ENCODE results near the gene ZSWIM6. TPM values are rescaled to one million over a fixed set of nuclear protein-coding genes. Genes with fewer than 3 reads are reported as not detected.
A peak's percentile ranks its signal among the peaks of the same experiment; 100 is the strongest.

Gene ZSWIM6
- total RNA-seq, 1 donor from 2014 or later: 40.1 TPM

DNA sequence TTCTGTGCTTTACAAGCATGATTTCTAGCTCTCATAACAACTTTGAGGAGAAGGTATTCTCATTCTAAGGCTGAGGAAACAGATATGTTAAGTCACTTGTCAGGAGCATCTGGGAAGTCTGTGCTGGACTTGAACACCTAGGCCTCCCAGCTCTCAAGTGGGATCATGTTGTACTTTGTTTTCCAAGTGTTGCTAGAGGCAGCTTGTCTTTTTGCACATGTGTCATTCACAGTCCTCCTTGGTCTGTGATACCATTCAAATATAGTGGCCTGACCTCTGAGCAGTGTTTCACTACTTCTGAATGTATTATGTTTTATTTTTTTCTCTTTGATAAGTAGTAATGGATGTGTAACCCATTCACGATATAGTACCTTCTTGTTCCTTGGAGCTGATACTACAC lies 21.2 kb downstream of the ZSWIM6 start:
- no peak for FAIRE-seq
- H3K27ac Mint-ChIP-seq (ENCODE audit: unreplicated experiment): no peak overlapping the region

GRCh38 chr5:61354199-61354598 lies 22.1 kb downstream of the ZSWIM6 start:
- H3K27me3 ChIP-seq (ENCODE audit: insufficient read depth, low read length): no peaks in the 10 kb centered on the region
- peaks cover 93% of the 10 kb centered on the region for H4K20me1 ChIP-seq (ENCODE audit: insufficient read depth, low read length)
- H3K4me1 ChIP-seq (ENCODE audit: insufficient read depth, low read length): no peaks in the 10 kb centered on the region
- FAIRE-seq: no peak
- no peaks in the 10 kb centered on the region for H3K9me3 ChIP-seq (ENCODE audit: insufficient read depth, low read depth, low read length)
- H3K79me2 ChIP-seq (ENCODE audit: insufficient read depth, low read length): peaks cover 98% of the 10 kb centered on the region
- H3K27ac ChIP-seq (ENCODE audit: low read depth, low read length): no peak overlapping the region
- no peak overlapping the region for H3K4me3 ChIP-seq (ENCODE audit: insufficient read depth, low read depth, low read length)
- TF ChIP-seq CTCF (IDR thresholded peaks at IDR 0.05; ENCODE audit: insufficient read depth, low read depth, low read length): no peak
- no peak for TF ChIP-seq EZH2 (IDR thresholded peaks at IDR 0.05; ENCODE audit: insufficient read depth, low read length)
- H3K4me2 ChIP-seq (ENCODE audit: low read length): no peak overlapping the region
- H3K9ac ChIP-seq (ENCODE audit: low read length): no peak overlapping the region
- Mint-ChIP-seq H3K9me3 (ENCODE audit: unreplicated experiment) (peaks cover 3% of the 10 kb centered on the region), H3K4me3 (ENCODE audit: unreplicated experiment) (no peak overlapping the region), H3K27ac (ENCODE audit: unreplicated experiment) (no peak overlapping the region), H3K27me3 (ENCODE audit: low read depth, unreplicated experiment) (no peaks in the 10 kb centered on the region), H3K4me1 (ENCODE audit: low read depth, unreplicated experiment) (peaks cover 23% of the 10 kb centered on the region), H3K36me3 (ENCODE audit: low read depth, unreplicated experiment) (no peaks in the 10 kb centered on the region)
- DNase-seq (ENCODE audit: low read depth): no peak
- no peaks in the 10 kb centered on the region for H3K36me3 ChIP-seq (ENCODE audit: insufficient read depth, low read length)
- no peak overlapping the region for H2AFZ ChIP-seq (ENCODE audit: low read depth, low read length)

More for the DNA sequence above, 21.2 kb downstream of the ZSWIM6 start:
- Mint-ChIP-seq H3K36me3 (ENCODE audit: low read depth, unreplicated experiment) (no peaks in the 10 kb centered on the region), H3K4me3 (ENCODE audit: unreplicated experiment) (no peak overlapping the region), H3K9me3 (ENCODE audit: unreplicated experiment) (peaks cover 3% of the 10 kb centered on the region), H3K4me1 (ENCODE audit: low read depth, unreplicated experiment) (peaks cover 18% of the 10 kb centered on the region), H3K27me3 (ENCODE audit: low read depth, unreplicated experiment) (no peaks in the 10 kb centered on the region)
- no peak overlapping the region for H3K9ac ChIP-seq (ENCODE audit: low read length)
- no peaks in the 10 kb centered on the region for H3K4me1 ChIP-seq (ENCODE audit: insufficient read depth, low read length)
- no peaks in the 10 kb centered on the region for H3K36me3 ChIP-seq (ENCODE audit: insufficient read depth, low read length)
- peaks cover 93% of the 10 kb centered on the region for H4K20me1 ChIP-seq (ENCODE audit: insufficient read depth, low read length)
- no peak overlapping the region for H3K4me3 ChIP-seq (ENCODE audit: insufficient read depth, low read depth, low read length)
- H3K27ac ChIP-seq (ENCODE audit: low read depth, low read length): no peak overlapping the region
- no peak overlapping the region for H2AFZ ChIP-seq (ENCODE audit: low read depth, low read length)
- TF ChIP-seq CTCF (IDR thresholded peaks at IDR 0.05; ENCODE audit: insufficient read depth, low read depth, low read length): no peak
- no peak for TF ChIP-seq EZH2 (IDR thresholded peaks at IDR 0.05; ENCODE audit: insufficient read depth, low read length)
- H3K27me3 ChIP-seq (ENCODE audit: insufficient read depth, low read length): no peaks in the 10 kb centered on the region
- peaks cover 98% of the 10 kb centered on the region for H3K79me2 ChIP-seq (ENCODE audit: insufficient read depth, low read length)
- H3K9me3 ChIP-seq (ENCODE audit: insufficient read depth, low read depth, low read length): no peaks in the 10 kb centered on the region
- no peak for DNase-seq (ENCODE audit: low read depth)
- no peak overlapping the region for H3K4me2 ChIP-seq (ENCODE audit: low read length)

- DNase-seq (ENCODE audit: low read depth) (no peak), FAIRE-seq (no peak)
- Histone ChIP-seq H3K4me2 (ENCODE audit: low read length) (no peak overlapping the region), H3K36me3 (ENCODE audit: insufficient read depth, low read length) (no peaks in the 10 kb centered on the region), H4K20me1 (ENCODE audit: insufficient read depth, low read length) (peaks cover 94% of the 10 kb centered on the region), H3K27me3 (ENCODE audit: insufficient read depth, low read length) (no peaks in the 10 kb centered on the region), H3K27ac (ENCODE audit: low read depth, low read length) (no peak overlapping the region), H3K79me2 (ENCODE audit: insufficient read depth, low read length) (peaks cover 98% of the 10 kb centered on the region), H3K9ac (ENCODE audit: low read length) (no peak overlapping the region), H3K4me1 (ENCODE audit: insufficient read depth, low read length) (peaks cover 7% of the 10 kb centered on the region), H3K9me3 (ENCODE audit: insufficient read depth, low read depth, low read length) (no peaks in the 10 kb centered on the region), H3K4me3 (ENCODE audit: insufficient read depth, low read depth, low read length) (no peak overlapping the region), H2AFZ (ENCODE audit: low read depth, low read length) (no peak overlapping the region)
- Mint-ChIP-seq H3K27ac (ENCODE audit: unreplicated experiment) (no peak overlapping the region), H3K9me3 (ENCODE audit: unreplicated experiment) (peaks cover 3% of the 10 kb centered on the region), H3K4me3 (ENCODE audit: unreplicated experiment) (no peak overlapping the region), H3K36me3 (ENCODE audit: low read depth, unreplicated experiment) (peaks cover 9% of the 10 kb centered on the region), H3K4me1 (ENCODE audit: low read depth, unreplicated experiment) (peaks cover 24% of the 10 kb centered on the region), H3K27me3 (ENCODE audit: low read depth, unreplicated experiment) (no peaks in the 10 kb centered on the region)
- TF ChIP-seq CTCF (IDR thresholded peaks at IDR 0.05; ENCODE audit: insufficient read depth, low read depth, low read length) (peak; percentile 37), EZH2 (IDR thresholded peaks at IDR 0.05; ENCODE audit: insufficient read depth, low read length) (no peak)
Measured at GRCh38 chr5:61357745-61358144, 25.7 kb downstream of the ZSWIM6 start.
